Smooth muscle cell (in vitro differentiated cells): ENCODE measurements around the gene CAMK2A. TPM values are rescaled to one million over a fixed set of nuclear protein-coding genes. Genes with fewer than 3 reads are reported as not detected.

ENCODE experiments used
- DNase-seq: peaks from one replicate; lab custom pipeline; 2025; ENCODE audit not compliant: unreplicated experiment; lab: John Stamatoyannopoulos, UW
- H2AFZ ChIP-seq: fragments of 200-600 bp; sonication (generic); 2 replicates; pipeline ENCODE4 v1.6.0; 2016; ENCODE audit warnings: antibody characterized with exemption, low read depth, mild to moderate bottlenecking
- H3F3A ChIP-seq: fragments of 200-600 bp; sonication (generic); 2 replicates; pipeline ENCODE4 v1.6.0; 2017; ENCODE audit warnings: antibody characterized with exemption, low read depth
- H3K27ac ChIP-seq: fragments of 200-600 bp; sonication (generic); 2 replicates; pipeline ENCODE4 v1.5.1; 2016; ENCODE audit warnings: low read depth, mild to moderate bottlenecking
- H3K27me3 ChIP-seq: fragments of 200-600 bp; sonication (generic); 2 replicates; pipeline ENCODE4 v1.6.1; 2016; ENCODE audit warnings: low read depth, mild to moderate bottlenecking
- H3K36me3 ChIP-seq: fragments of 200-600 bp; sonication (generic); 2 replicates; pipeline ENCODE4 v1.5.1; 2016; ENCODE audit warnings: low read depth
- H3K4me1 ChIP-seq: fragments of 200-600 bp; sonication (generic); 2 replicates; pipeline ENCODE4 v1.5.1; 2016; ENCODE audit warnings: low read depth
- H3K4me2 ChIP-seq: fragments of 200-600 bp; sonication (generic); 2 replicates; pipeline ENCODE4 v1.6.0; 2016; ENCODE audit warnings: mild to moderate bottlenecking
- H3K4me3 ChIP-seq: fragments of 200-600 bp; sonication (generic); 2 replicates; pipeline ENCODE4 v1.5.1; 2016; ENCODE audit warnings: mild to moderate bottlenecking
- H3K79me2 ChIP-seq: fragments of 200-600 bp; sonication (generic); 2 replicates; pipeline ENCODE4 v1.6.0; 2016; ENCODE audit warnings: low read depth, mild to moderate bottlenecking
- H3K9ac ChIP-seq: fragments of 200-600 bp; sonication (generic); 2 replicates; pipeline ENCODE4 v1.6.0; 2016; ENCODE audit warnings: low read depth
- H3K9me3 ChIP-seq: fragments of 200-600 bp; sonication (generic); replicated peaks from 2 replicates; pipeline ENCODE4 v1.5.1; 2016; ENCODE audit warnings: low read depth
- H4K20me1 ChIP-seq: fragments of 200-600 bp; sonication (generic); 2 replicates; pipeline ENCODE4 v1.6.0; 2016; ENCODE audit warnings: low read depth
- WGBS: methylation state at CpG from one replicate; pipeline ENCODE4 v1.1.7; 2016; ENCODE audit warnings: low lambda C conversion rate; 5-methylcytosine and 5-hydroxymethylcytosine counted together
- polyA plus RNA-seq: library from polyadenylated mRNA; unstranded; fragments of >200 nt; fragmentation: Nextera tagmentation; extraction: Ambion mirVana; gene quantifications from 2 replicates; pipeline ENCODE4 v1.2.1, GENCODE V29; 2016
- total RNA-seq: library from RNA; depleted of rRNA; stranded (reverse); fragments of >200 nt; gene quantifications from 2 replicates; pipeline ENCODE4 v1.2.3, GENCODE V29; 2014
- TF ChIP-seq, protein P1 (sequence below): fragments of 200-600 bp; sonication (generic); IDR thresholded peaks from 2 replicates; pipeline ENCODE4 v1.5.1; 2017; ENCODE audit warnings: borderline replicate concordance, mild to moderate bottlenecking, antibody characterized with exemption; ENCODE audit not compliant: insufficient read depth, poor library complexity, severe bottlenecking

CAMK2A gene
- total and polyA plus RNA-seq, 2 experiments from 2014 or later, result 0.83 to 1.6 TPM

DNA sequence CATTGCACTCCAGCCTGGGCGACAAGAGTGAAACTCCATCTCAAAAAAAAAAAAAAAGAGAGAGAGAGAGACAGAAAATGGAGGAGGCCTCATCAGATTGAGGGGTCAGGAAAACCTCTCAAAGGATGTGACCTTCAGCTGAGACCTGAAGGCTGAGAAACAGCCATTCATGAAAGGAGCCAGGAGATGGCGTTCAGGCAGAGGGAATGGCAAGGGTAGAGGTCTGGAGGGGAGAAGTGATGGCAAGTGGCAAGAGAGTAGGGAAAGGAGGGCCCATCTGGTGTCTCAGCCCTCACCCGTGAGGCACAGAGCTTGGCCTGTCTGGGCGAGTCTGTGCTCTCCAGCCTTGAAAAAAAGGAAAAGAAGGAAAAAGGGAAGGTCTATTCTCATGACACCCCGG is 17.0 kb downstream of the CAMK2A start:
- no peaks in the 10 kb centered on the region for H3F3A ChIP-seq
- no peak overlapping the region for H3K27ac ChIP-seq
- no peak overlapping the region for H3K4me3 ChIP-seq

DNA sequence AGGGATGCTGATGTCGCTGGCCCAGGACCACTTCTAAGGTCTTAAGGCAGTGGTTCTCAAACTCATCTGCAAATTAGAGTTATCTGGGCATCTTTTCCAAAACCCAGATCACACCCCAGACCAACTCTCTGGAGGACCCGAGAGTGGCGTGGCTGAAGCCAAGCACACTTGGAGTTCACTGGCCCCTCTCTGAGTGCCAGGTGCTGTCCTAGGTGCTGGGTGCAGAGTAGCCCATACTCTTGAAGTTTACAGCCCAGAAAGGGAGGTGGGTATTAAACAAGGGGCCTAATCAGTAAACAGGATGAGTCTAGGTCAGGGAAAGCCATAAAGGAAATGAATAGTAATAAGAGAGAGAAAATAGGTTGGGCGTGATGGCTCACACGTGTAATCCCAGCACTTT is 17.6 kb downstream of the CAMK2A start:
- Histone ChIP-seq H3K27me3 (no peaks in the 10 kb centered on the region), H3K27ac (no peak overlapping the region), H3K9me3 (no peaks in the 10 kb centered on the region), H3K4me2 (no peak overlapping the region), H3K79me2 (no peaks in the 10 kb centered on the region), H3K4me1 (no peaks in the 10 kb centered on the region), H4K20me1 (no peaks in the 10 kb centered on the region), H2AFZ (no peak overlapping the region), H3K9ac (no peak overlapping the region), H3F3A (no peaks in the 10 kb centered on the region), H3K36me3 (no peaks in the 10 kb centered on the region), H3K4me3 (no peak overlapping the region)
- TF ChIP-seq, protein P1, sequence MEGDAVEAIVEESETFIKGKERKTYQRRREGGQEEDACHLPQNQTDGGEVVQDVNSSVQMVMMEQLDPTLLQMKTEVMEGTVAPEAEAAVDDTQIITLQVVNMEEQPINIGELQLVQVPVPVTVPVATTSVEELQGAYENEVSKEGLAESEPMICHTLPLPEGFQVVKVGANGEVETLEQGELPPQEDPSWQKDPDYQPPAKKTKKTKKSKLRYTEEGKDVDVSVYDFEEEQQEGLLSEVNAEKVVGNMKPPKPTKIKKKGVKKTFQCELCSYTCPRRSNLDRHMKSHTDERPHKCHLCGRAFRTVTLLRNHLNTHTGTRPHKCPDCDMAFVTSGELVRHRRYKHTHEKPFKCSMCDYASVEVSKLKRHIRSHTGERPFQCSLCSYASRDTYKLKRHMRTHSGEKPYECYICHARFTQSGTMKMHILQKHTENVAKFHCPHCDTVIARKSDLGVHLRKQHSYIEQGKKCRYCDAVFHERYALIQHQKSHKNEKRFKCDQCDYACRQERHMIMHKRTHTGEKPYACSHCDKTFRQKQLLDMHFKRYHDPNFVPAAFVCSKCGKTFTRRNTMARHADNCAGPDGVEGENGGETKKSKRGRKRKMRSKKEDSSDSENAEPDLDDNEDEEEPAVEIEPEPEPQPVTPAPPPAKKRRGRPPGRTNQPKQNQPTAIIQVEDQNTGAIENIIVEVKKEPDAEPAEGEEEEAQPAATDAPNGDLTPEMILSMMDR, result no peak
- no peak for DNase-seq
- WGBS, result 92% methylated on average over 5 of the region's 5 CpGs

More for the DNA sequence above, 17.0 kb downstream of the CAMK2A start:
- WGBS, result 62% methylated on average over 5 of the region's 5 CpGs
- Histone ChIP-seq H3K27me3 (no peaks in the 10 kb centered on the region), H4K20me1 (no peaks in the 10 kb centered on the region), H3K79me2 (no peaks in the 10 kb centered on the region), H3K4me1 (no peaks in the 10 kb centered on the region), H3K9ac (no peak overlapping the region), H3K36me3 (no peaks in the 10 kb centered on the region), H3K4me2 (no peak overlapping the region), H3K9me3 (no peaks in the 10 kb centered on the region), H2AFZ (no peak overlapping the region)
- TF ChIP-seq, protein P1, result peak; percentile 49
- DNase-seq, result no peak

DNA sequence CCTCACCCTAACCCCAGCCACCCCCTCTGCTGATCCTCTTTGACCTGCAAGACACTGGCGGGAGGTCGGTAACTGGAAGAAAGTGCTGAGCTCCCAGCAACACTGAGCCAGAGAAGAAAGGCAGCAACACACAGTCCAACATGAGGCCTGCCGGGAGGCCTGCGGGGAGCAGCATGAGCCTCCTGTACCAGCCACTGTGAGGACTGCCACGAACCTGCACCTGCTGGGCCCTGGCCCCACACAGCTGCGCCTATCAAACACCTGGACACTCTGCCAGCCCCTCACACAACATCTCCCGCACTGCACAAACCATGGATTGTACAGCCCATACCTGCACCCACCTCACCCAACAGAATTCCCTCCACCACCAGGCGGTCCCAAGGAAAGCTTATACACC is 18.3 kb downstream of the CAMK2A start:
- TF ChIP-seq, protein P1, result no peak
- WGBS, result 96% methylated on average over 8 of the region's 8 CpGs
- H3K4me3 ChIP-seq, result no peak overlapping the region
- H3K27ac ChIP-seq, result no peak overlapping the region
- H3K79me2 ChIP-seq, result no peaks in the 10 kb centered on the region
- no peaks in the 10 kb centered on the region for H3K9me3 ChIP-seq
- H3K36me3 ChIP-seq, result no peaks in the 10 kb centered on the region
- H3F3A ChIP-seq, result no peaks in the 10 kb centered on the region
- no peak overlapping the region for H3K9ac ChIP-seq
- no peak overlapping the region for H3K4me2 ChIP-seq
- no peaks in the 10 kb centered on the region for H3K27me3 ChIP-seq
- H4K20me1 ChIP-seq, result no peaks in the 10 kb centered on the region
- H2AFZ ChIP-seq, result no peak overlapping the region
- H3K4me1 ChIP-seq, result no peaks in the 10 kb centered on the region
- no peak for DNase-seq

DNA sequence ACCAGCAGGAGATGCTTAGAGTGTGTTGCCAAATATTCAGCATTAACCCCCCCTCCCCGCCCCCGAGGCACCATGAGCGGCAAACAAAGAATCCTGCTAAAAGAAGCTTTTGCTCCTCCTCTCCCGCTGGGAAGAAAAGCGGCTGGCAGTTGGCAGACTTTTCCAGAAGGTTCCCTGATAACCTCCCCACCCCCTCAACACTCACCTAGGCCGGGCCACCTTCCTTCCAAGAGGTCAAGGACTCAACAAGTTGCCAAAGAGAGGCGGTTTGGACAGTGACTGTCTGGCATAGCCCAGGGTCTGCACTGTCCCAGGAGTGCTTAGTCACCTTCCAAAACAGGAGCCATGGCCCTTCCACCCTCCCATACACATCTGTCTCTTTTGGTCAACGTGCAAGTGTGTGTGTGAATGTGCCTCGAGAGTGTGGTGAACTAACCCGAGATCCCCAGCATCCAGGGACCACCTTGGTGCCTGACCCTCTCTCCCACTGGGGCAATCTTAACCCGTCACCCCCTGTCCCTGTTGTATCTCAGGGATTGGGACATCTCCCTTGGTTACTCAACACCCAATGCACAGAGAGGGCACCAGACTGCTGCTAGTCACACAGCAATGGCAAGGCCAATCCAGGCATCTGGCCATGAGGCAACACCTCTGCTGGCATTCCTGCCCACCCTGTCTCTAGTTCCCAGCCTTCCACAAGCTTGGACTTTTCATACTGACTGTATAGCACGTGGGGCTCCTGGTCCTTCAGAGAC is 18.9 kb downstream of the CAMK2A start:
- no peaks in the 10 kb centered on the region for H3F3A ChIP-seq
- no peaks in the 10 kb centered on the region for H3K9me3 ChIP-seq
- H3K9ac ChIP-seq, result no peak overlapping the region
- TF ChIP-seq, protein P1, result no peak
- no peaks in the 10 kb centered on the region for H3K36me3 ChIP-seq
- no peaks in the 10 kb centered on the region for H3K4me1 ChIP-seq
- H3K27ac ChIP-seq, result no peak overlapping the region
- 74% methylated on average over 12 of the region's 12 CpGs for WGBS
- H3K4me2 ChIP-seq, result no peak overlapping the region
- H3K4me3 ChIP-seq, result no peak overlapping the region
- H2AFZ ChIP-seq, result no peak overlapping the region
- H4K20me1 ChIP-seq, result no peaks in the 10 kb centered on the region
- no peak for DNase-seq
- H3K27me3 ChIP-seq, result no peaks in the 10 kb centered on the region
- no peaks in the 10 kb centered on the region for H3K79me2 ChIP-seq
